CD4-positive, alpha-beta T cell treated with Interleukin-21 for 1 hour (primary cell): ENCODE results near the gene FOXC1.

Experiments used
- DNase-seq: peaks from one replicate; pipeline ENCODE4 v3.0.0-alpha.2; 2020

Gene FOXC1

GRCh38 chr6:1624851-1625781, 15.4 kb downstream of the FOXC1 start:
- DNase-seq, result no peak

GRCh38 chr6:1625794-1626435, 16.2 kb downstream of the FOXC1 start:
- no peak for DNase-seq

DNA sequence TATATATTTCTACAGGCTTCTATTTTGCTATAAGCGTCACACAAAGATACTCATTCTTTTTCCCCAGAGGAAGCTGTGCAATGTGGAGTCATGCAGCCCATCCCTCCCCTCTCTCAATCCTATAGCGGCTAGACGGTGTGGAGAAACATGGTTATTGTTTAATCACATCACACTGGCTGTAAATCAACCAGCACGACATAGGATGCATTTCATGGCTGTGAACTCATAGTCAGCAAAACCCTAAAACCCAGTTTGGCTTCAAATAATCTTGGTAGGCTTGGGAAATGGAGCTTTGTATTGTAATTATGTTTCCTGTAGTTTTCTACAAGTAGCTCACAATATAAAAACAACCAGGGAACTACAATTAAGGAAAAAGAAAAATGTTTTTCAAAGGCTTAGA, 16.8 kb downstream of the FOXC1 start:
- DNase-seq, result no peak

GRCh38 chr6:1627827-1628560, 18.3 kb downstream of the FOXC1 start:
- no peak for DNase-seq

DNA sequence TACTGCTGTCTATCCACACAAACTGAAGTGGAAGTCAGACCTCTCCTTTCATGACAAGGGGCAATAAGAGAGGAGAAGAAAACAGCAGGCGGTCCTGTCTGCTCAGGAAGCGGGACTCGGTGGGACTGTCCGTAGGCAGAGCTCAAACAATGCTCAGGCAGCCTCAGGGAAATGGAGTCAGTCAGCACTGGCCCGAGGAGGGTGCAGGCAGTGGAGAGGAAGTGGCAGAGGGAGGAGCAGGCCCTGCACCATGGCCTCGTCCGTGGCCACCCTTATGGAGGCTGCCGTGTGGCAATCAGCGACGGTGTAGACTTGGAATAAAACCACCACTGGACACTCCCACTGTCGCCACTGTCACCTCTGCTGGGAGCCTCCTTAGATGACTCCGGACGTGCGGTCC, 19.6 kb downstream of the FOXC1 start:
- DNase-seq, result no peak

- no peak for DNase-seq
These were observed 20.6 kb downstream of the FOXC1 start for GRCh38 chr6:1630212-1630770.

- no peak for DNase-seq
These were observed 21.1 kb downstream of the FOXC1 start for GRCh38 chr6:1630771-1631217.

- no peak for DNase-seq
These were observed 21.5 kb downstream of the FOXC1 start for GRCh38 chr6:1631251-1631650.

GRCh38 chr6:1633366-1634021, 23.8 kb downstream of the FOXC1 start:
- no peak for DNase-seq

GRCh38 chr6:1634081-1634480, 24.4 kb downstream of the FOXC1 start:
- DNase-seq, result no peak

DNA sequence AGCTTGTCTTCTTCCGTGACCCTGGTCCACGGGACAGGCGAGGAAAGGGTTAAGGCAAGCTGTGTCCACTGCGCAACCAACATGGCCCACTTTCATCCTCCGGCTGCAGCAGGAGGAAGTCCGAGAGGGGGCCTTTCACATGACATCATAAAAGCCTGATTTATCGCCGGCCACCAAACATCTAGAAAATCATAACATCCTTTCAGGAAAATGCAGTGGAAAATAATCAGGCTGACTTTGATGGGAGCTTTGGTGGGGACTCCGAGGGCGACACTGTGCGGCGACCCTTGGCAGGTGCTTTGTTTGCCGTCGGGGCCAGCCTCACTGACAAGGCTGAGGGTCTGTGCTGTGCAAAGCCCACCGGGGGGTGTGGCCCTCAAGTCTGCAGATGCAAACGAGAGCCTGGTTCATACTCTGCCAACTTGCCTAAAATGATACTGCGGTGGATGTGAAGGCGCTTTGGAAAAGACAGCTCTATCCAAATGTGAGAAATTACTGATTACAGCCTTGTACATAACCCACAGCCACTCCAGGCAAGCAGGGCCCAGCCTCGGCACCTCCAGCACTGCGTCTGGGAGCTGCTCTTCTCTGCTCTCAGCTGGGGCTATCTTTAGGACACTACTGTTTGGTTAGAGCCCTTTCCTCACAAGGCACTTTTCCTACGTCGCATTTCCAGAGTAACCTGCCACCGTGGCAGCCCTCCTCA, 25.7 kb downstream of the FOXC1 start:
- DNase-seq, result no peak

DNA sequence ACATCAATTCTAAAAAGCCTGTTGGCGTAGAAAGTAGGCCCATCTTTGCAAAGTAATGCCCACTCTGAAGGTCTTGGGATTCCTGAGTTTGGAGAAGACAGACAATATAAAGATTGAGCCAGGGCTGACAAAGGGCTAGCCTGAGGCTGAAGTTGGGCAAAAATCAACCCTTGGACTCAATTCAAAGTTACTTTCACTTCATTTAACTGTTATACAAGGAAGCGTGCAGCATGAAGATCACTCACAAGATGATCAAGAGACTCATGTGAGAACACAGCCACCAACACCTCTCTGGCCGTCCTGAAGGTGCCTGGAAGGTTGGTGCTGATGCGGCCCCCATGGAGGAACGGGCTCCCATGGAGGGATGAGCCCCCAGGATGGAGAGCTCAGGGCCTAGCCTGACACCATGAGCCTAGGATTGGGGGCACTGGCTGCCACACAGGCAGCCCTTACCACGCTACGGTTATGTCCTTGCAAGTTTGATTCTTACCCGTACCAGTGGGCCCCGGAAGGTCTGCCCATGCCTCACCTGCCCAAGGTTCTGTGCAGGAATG, 26.6 kb downstream of the FOXC1 start:
- DNase-seq, result no peak

DNA sequence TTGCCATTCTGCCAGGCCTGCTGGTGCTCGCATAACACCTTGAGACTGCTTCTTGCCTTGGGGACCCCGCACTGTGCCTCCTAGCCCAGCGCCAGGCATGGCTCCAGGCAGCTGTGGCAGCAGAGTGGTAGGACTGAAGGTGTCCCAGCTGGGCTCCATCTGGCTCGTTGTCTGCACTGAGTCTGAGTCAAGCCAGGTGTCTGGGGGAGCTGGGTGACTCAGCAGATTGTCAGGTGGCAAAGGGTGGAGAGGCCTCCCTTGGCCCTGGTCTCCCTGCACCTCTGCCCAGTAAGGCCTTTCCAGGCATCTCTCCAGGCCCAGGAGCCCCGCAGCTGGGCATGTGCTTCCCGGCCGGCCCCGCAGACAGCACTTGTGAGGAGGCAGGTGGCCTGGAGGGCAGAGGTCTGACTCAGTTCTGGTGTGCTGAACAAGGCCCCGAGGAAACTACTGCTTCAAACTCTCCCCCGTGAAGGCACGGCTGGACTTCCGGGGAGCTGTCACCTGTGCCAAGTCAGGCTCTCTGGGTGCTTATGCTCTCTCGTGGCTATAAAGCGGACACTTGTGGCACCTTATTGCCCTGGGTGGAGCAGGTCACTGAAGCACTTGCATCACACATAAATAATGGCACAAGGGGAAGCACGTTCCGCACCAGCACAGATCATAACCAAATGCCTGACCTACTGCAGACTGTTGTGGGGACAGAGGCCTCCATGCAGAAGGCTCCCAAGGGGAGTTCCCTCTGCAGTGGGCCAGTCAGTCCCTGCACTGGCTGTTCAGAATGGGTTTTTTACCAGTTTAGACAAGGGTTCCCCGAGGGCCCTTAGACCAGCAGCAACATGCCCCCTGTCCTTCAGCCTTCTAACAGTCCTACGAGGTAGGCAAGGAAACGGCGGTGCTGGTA, 27.5 kb downstream of the FOXC1 start:
- no peak for DNase-seq

- no peak for DNase-seq
These were observed 29.7 kb downstream of the FOXC1 start for GRCh38 chr6:1639430-1639829.

DNA sequence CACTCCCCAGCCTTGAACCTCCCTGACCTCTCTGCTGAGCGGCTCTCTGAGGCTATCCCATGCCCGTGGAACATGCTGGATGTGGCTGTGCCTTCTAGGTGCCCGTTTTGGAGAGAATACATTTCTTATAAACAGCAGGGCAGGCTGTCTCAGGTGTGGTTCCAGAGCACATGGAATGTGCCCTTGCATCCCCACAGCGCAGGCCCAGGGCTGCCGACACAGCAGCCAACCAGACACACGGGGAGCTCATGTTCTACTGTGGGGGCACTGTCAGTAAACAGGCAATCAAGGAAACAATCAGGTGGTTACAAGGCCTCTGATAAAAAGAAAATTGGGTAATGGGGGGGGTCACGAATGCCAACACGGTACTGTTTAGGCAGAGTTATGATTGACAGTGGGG, 30.8 kb downstream of the FOXC1 start:
- no peak for DNase-seq

DNA sequence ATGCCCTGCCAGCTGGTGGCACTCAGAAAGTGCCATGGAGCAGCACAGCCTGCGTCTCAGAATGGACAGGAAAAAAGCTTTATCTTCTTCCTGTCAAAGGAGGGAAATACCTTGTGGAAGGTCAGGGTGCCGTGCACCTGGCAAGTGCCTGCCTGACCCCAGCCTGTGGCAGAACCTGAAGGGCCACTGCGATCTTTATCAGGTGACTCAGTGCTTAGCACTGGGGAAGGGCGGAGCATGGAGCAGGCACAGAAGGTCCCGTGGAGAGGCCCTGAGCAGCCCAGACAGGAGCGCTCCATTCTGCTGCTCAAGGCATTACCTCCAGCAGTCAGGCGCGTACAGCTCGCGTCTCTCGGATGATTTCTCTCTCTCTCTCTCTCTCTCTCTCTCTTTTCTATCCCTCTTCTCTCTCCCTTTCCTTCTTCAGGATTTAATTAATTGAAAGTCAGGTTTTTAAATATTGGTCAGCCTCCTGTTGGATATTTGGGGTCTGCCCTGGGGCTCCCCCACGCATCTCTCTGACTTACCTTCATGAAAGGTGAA, 31.7 kb downstream of the FOXC1 start:
- DNase-seq, result no peak

- no peak for DNase-seq
These were observed 33.4 kb downstream of the FOXC1 start for GRCh38 chr6:1643111-1643510.

GRCh38 chr6:1643830-1644445, 34.2 kb downstream of the FOXC1 start:
- DNase-seq, result no peak

GRCh38 chr6:1644516-1645060, 34.9 kb downstream of the FOXC1 start:
- no peak for DNase-seq
